ENCODE measurements around the gene TNFSF13B. TPM values are rescaled to one million over a fixed set of nuclear protein-coding genes. Genes with fewer than 3 reads are reported as not detected.
A peak's percentile ranks its signal among the peaks of the same experiment; 100 is the strongest.

The TNFSF13B gene
- total and polyA plus RNA-seq, 8 donors = 0.47 to 4.1 (median 1.7) TPM

DNA sequence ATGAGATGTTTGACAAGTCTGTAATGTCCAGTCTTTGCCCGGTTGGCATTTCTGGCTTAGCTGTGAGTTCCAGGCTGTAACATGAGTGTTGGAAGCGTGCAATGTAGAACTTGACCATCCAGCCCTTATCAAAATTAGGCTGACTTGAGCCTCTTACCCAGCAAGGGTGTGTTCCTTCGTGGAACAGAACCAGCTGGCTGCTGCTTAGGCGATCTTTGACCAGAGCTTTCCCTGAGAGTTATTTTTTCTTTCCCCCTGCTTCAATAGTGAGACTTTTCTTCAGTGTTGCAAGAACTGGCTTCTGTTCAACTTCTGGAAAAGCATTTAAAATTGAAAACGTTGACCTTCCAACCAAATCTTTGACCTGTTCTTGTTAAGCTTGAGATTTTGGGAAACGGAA, 6.5 kb downstream of the TNFSF13B start:
- Histone ChIP-seq H3K9me3 (no peaks in the 10 kb centered on the region), H3K27ac (no peak overlapping the region), H3K36me3 (no peaks in the 10 kb centered on the region), H3K4me3 (no peak overlapping the region), H3K4me1 (peaks cover 0 to 8% (median under 1%) of the 10 kb centered on the region in 3 donors), H3K27me3 (no peaks in the 10 kb centered on the region)
- peak in 2 of 4 donors; percentile 44 to 58 for ATAC-seq
- no peak for TF ChIP-seq CTCF (IDR thresholded peaks at IDR 0.05)
- DNase-seq = peak in 1 of 6 donors; percentile 6
- FAIRE-seq = no peak
- intact Hi-C loops (cut with DNase I) = no loop called here
- WGBS, 2 donors = 45% methylated on average over 6 of the region's 6 CpGs

DNA sequence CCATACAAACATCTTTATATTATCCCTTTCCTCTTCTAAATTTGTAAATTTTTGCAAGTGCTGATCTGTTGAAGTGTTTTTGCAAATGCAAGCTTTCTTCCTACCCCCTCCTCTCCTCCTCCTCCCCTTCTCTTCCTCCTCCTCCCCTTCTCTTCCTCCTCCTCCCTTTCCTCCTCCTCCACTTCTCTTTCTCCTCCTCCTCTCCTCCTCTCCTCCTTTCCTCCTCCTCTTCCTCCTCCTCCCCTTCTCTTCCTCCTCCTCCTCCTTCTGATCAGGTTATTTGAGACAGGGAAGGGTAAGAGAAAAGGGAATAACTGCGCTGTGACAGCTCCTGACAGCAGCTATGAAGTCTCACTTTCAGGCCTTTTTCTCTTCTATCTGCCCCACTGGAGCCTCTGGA, 8.9 kb downstream of the TNFSF13B start:
- Histone ChIP-seq H3K9me3 (no peaks in the 10 kb centered on the region), H3K4me1 (peaks cover 0 to 8% (median 0%) of the 10 kb centered on the region in 3 donors), H3K4me3 (no peak overlapping the region), H3K27me3 (no peaks in the 10 kb centered on the region), H3K36me3 (no peaks in the 10 kb centered on the region), H3K27ac (no peak overlapping the region)
- no peak for TF ChIP-seq CTCF (IDR thresholded peaks at IDR 0.05)
- WGBS, 2 donors = 95 to 96% methylated on average over 1 of the region's 1 CpG
- ATAC-seq = no peak
- DNase-seq = no peak
- intact Hi-C loops (cut with DNase I) = no loop called here
- FAIRE-seq = no peak

GRCh38 chr13:108281901-108282300, 12.4 kb downstream of the TNFSF13B start:
- ATAC-seq (no peak), FAIRE-seq (no peak), DNase-seq (no peak)
- WGBS, 2 donors = 69 to 76% methylated on average over 4 of the region's 4 CpGs
- Histone ChIP-seq H3K36me3 (no peaks in the 10 kb centered on the region), H3K4me3 (no peak overlapping the region), H3K27ac (no peak overlapping the region), H3K27me3 (no peaks in the 10 kb centered on the region), H3K9me3 (no peaks in the 10 kb centered on the region), H3K4me1 (no peaks in the 10 kb centered on the region)
- intact Hi-C loops (cut with DNase I) = no loop called here
- TF ChIP-seq CTCF (IDR thresholded peaks at IDR 0.05) = no peak

- no peak for FAIRE-seq
- 16 to 28% methylated on average over 3 of the region's 3 CpGs for WGBS, 2 donors
- no peak overlapping the region for H3K4me3 ChIP-seq
Observed at GRCh38 chr13:108283110-108283509, 13.6 kb downstream of the TNFSF13B start.

More at GRCh38 chr13:108283110-108283509, 13.6 kb downstream of the TNFSF13B start:
- intact Hi-C loops (cut with DNase I) = no loop called here
- Histone ChIP-seq H3K36me3 (no peaks in the 10 kb centered on the region), H3K27me3 (no peaks in the 10 kb centered on the region), H3K9me3 (no peaks in the 10 kb centered on the region), H3K27ac (no peak overlapping the region), H3K4me1 (no peaks in the 10 kb centered on the region)
- no peak for ATAC-seq
- TF ChIP-seq CTCF (IDR thresholded peaks at IDR 0.05) = no peak
- DNase-seq = no peak

All from pancreas (tissue), 10 donors.